HepG2 (cell line): Measurements from ENCODE around the gene LDB3. TPM values are rescaled to one million over a fixed set of nuclear protein-coding genes. Genes with fewer than 3 reads are reported as not detected.

Source experiments
- ADNP ChIP-seq: sonication (generic); formaldehyde crosslinking; IDR thresholded peaks from 2 replicates; pipeline ENCODE4 v1.4.0; 2020; ENCODE audit warnings: missing genetic modification reagents
- CAMTA2 ChIP-seq: sonication (generic); formaldehyde crosslinking; IDR thresholded peaks from 2 replicates; pipeline ENCODE4 v1.4.0; 2020; ENCODE audit warnings: mild to moderate bottlenecking, missing genetic modification reagents, borderline replicate concordance
- ELK4 ChIP-seq: sonication (generic); formaldehyde crosslinking; IDR thresholded peaks from 2 replicates; pipeline ENCODE4 v1.9.0; 2021; ENCODE audit warnings: missing genetic modification reagents, borderline replicate concordance
- ESRRA ChIP-seq: sonication (generic); formaldehyde crosslinking; IDR thresholded peaks from 2 replicates; pipeline ENCODE4 v1.5.1; 2020; ENCODE audit warnings: mild to moderate bottlenecking, low read depth, missing genetic modification reagents
- FIP1L1 ChIP-seq: fragments of 200-400 bp; formaldehyde crosslinking; IDR thresholded peaks from 2 replicates; pipeline ENCODE4 v1.6.1; 2018; ENCODE audit warnings: low read depth, mild to moderate bottlenecking, low read length, moderate library complexity, borderline replicate concordance; ENCODE audit not compliant: insufficient read depth
- HMGXB4 ChIP-seq, 2 experiments: sonication (generic) in 1 of 2; formaldehyde crosslinking in 1 of 2; IDR thresholded peaks; 2 replicates each; pipeline versions ENCODE4 v1.4.0 to v1.6.1; 2018 to 2020; ENCODE audit warnings: missing genetic modification reagents in 2 of 2, borderline replicate concordance in 1 of 2, low read depth in 1 of 2, mild to moderate bottlenecking in 1 of 2, missing biosample characterization in 1 of 2
- KDM3A ChIP-seq: IDR thresholded peaks from 2 replicates; pipeline ENCODE4 v1.6.1; 2018; ENCODE audit warnings: low read depth, missing compliant biosample characterization
- KLF9 ChIP-seq: IDR thresholded peaks from 2 replicates; pipeline ENCODE4 v1.6.1; 2016; ENCODE audit warnings: low read depth
- MEIS2 ChIP-seq: sonication (generic); formaldehyde crosslinking; IDR thresholded peaks from 2 replicates; pipeline ENCODE4 v1.9.0; 2021; ENCODE audit warnings: mild to moderate bottlenecking, missing genetic modification reagents
- MTERF4 ChIP-seq: sonication (generic); formaldehyde crosslinking; IDR thresholded peaks from 2 replicates; pipeline ENCODE4 v1.8.0; 2023; ENCODE audit warnings: mild to moderate bottlenecking, missing genetic modification reagents
- MYC ChIP-seq: sonication (generic); formaldehyde crosslinking; IDR thresholded peaks from 2 replicates; pipeline ENCODE4 v1.9.0; 2021; ENCODE audit warnings: missing genetic modification reagents, borderline replicate concordance
- NFE2 ChIP-seq: sonication (generic); formaldehyde crosslinking; IDR thresholded peaks from 2 replicates; pipeline ENCODE4 v1.4.0; 2020; ENCODE audit warnings: missing genetic modification reagents
- RFXANK ChIP-seq: IDR thresholded peaks from 2 replicates; pipeline ENCODE4 v1.6.1; 2016
- SETDB1 ChIP-seq: sonication (generic); formaldehyde crosslinking; IDR thresholded peaks from 2 replicates; pipeline ENCODE4 v1.5.1; 2020; ENCODE audit warnings: missing genetic modification reagents, mild to moderate bottlenecking, borderline replicate concordance
- THYN1 ChIP-seq: sonication (generic); formaldehyde crosslinking; IDR thresholded peaks from 2 replicates; pipeline ENCODE4 v1.8.1; 2023; ENCODE audit warnings: low read depth, mild to moderate bottlenecking, moderate library complexity, missing genetic modification reagents, borderline replicate concordance
- ZMAT3 ChIP-seq: sonication (generic); formaldehyde crosslinking; conservative IDR thresholded peaks from 2 replicates; pipeline ENCODE4 v1.7.0; 2021; ENCODE audit warnings: missing genetic modification reagents
- ZNF431 ChIP-seq: sonication (generic); formaldehyde crosslinking; IDR thresholded peaks from 2 replicates; pipeline ENCODE4 v1.9.0; 2022; ENCODE audit warnings: missing genetic modification reagents, low read depth, mild to moderate bottlenecking, borderline replicate concordance
- ZNF552 ChIP-seq: sonication (generic); formaldehyde crosslinking; IDR thresholded peaks from 2 replicates; pipeline ENCODE4 v1.9.0; 2022; ENCODE audit warnings: missing genetic modification reagents, mild to moderate bottlenecking, borderline replicate concordance
- ZNF576 ChIP-seq: sonication (generic); formaldehyde crosslinking; IDR thresholded peaks from 2 replicates; pipeline ENCODE4 v1.4.0; 2020; ENCODE audit warnings: mild to moderate bottlenecking, missing genetic modification reagents
- ZNF598 ChIP-seq: sonication (generic); formaldehyde crosslinking; IDR thresholded peaks from 2 replicates; pipeline ENCODE4 v1.5.1; 2020; ENCODE audit warnings: mild to moderate bottlenecking, missing genetic modification reagents, borderline replicate concordance
- ZNF607 ChIP-seq: sonication (generic); formaldehyde crosslinking; IDR thresholded peaks from 2 replicates; pipeline ENCODE4 v1.5.1; 2020; ENCODE audit warnings: missing genetic modification reagents, mild to moderate bottlenecking, borderline replicate concordance
- ZNF878 ChIP-seq: sonication (generic); formaldehyde crosslinking; IDR thresholded peaks from 2 replicates; pipeline ENCODE4 v1.8.1; 2023; ENCODE audit warnings: mild to moderate bottlenecking, missing genetic modification reagents, moderate library complexity
- polyA plus RNA-seq, 8 experiments: library from polyadenylated mRNA; depleted of rRNA in 3 of 8; stranded (reverse) in 7 of 8; unstranded in 1 of 8; fragments of >200 nt; fragmentation: Illumina TruSeq in 4 of 8; extraction: Trizol in 4 of 8; gene quantifications; 2 replicates each; pipeline versions ENCODE4 v1.2.1 to v1.2.3, GENCODE V29; 2011 to 2016; ENCODE audit warnings: low read depth in 4 of 8, missing spikeins in 1 of 8, mixed read lengths in 1 of 8; ENCODE audit not compliant: insufficient read depth in 1 of 8
- total RNA-seq, 5 experiments: library from RNA; depleted of rRNA; stranded (reverse); fragments of >200 nt; fragmentation: Illumina TruSeq; extraction: Trizol; gene quantifications; 2 replicates each; pipeline ENCODE4 v1.2.3, GENCODE V29; 2016; ENCODE audit warnings: low read depth in 1 of 5
- TF ChIP-seq, protein P1 (sequence below): sonication (generic); formaldehyde crosslinking; IDR thresholded peaks from 2 replicates; pipeline ENCODE4 v1.4.0; 2020; ENCODE audit warnings: missing genetic modification reagents
- TF ChIP-seq, protein P2 (sequence below): sonication (generic); formaldehyde crosslinking; IDR thresholded peaks from 2 replicates; pipeline ENCODE4 v1.5.0; 2020; ENCODE audit warnings: mild to moderate bottlenecking, low read depth, missing genetic modification reagents, borderline replicate concordance

Gene LDB3
- total and polyA plus RNA-seq, 2 of the 13 experiments (the other 11 are each of a cell fraction or from before 2014, with no cell fraction given), result not detected

DNA sequence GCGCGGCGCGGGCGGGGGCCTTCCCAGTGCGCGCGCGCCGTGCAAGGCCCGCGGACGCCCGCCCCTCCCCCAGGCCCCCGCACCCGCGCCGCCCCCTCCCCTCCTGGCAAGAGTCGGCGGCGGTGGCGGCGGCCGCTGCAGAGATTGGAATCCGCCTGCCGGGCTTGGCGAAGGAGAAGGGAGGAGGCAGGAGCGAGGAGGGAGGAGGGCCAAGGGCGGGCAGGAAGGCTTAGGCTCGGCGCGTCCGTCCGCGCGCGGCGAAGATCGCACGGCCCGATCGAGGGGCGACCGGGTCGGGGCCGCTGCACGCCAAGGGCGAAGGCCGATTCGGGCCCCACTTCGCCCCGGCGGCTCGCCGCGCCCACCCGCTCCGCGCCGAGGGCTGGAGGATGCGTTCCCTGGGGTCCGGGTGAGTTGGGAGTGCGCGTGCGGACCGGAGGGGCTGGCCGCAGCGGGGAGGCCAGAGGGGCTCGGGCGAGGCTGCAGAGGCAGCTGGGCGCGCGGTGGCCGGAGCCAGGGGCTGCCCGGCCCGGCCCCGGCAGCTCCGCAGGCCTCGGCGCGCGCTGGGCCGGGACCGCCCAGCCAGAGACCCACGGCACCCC lies 88.3 kb downstream of the LDB3 start, which contains the start of gene BMPR1A (continued):
- no peak for TF ChIP-seq KLF9 (CRISPR knock-in tag)
- no peak for TF ChIP-seq ZNF552
- TF ChIP-seq MYC (CRISPR knock-in tag), result no peak
- no peak for TF ChIP-seq THYN1
- TF ChIP-seq, protein P1, sequence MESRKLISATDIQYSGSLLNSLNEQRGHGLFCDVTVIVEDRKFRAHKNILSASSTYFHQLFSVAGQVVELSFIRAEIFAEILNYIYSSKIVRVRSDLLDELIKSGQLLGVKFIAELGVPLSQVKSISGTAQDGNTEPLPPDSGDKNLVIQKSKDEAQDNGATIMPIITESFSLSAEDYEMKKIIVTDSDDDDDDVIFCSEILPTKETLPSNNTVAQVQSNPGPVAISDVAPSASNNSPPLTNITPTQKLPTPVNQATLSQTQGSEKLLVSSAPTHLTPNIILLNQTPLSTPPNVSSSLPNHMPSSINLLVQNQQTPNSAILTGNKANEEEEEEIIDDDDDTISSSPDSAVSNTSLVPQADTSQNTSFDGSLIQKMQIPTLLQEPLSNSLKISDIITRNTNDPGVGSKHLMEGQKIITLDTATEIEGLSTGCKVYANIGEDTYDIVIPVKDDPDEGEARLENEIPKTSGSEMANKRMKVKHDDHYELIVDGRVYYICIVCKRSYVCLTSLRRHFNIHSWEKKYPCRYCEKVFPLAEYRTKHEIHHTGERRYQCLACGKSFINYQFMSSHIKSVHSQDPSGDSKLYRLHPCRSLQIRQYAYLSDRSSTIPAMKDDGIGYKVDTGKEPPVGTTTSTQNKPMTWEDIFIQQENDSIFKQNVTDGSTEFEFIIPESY, result no peak
- no peak for TF ChIP-seq SETDB1 (CRISPR knock-in tag)
- TF ChIP-seq MEIS2 (CRISPR knock-in tag), result no peak; the same call in 1 of the 2 replicates
- TF ChIP-seq ELK4 (CRISPR knock-in tag), result no peak
- no peak for TF ChIP-seq ZNF607 (CRISPR knock-in tag)
- TF ChIP-seq HMGXB4 (CRISPR knock-in tag; IDR thresholded peaks at IDR 0.05; ENCODE audit: borderline replicate concordance in 1 of 2, low read depth in 1 of 2), result peak in 1 of 2 experiments; percentile 56; a peak in 1 of 4 replicates
- no peak for TF ChIP-seq MTERF4 (CRISPR knock-in tag)
- TF ChIP-seq ZNF431 (CRISPR knock-in tag), result no peak
- TF ChIP-seq, protein P2, sequence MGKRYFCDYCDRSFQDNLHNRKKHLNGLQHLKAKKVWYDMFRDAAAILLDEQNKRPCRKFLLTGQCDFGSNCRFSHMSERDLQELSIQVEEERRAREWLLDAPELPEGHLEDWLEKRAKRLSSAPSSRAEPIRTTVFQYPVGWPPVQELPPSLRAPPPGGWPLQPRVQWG (CRISPR knock-in tag), result no peak
- TF ChIP-seq FIP1L1, result no peak
- no peak for TF ChIP-seq ZNF598 (CRISPR knock-in tag)
- TF ChIP-seq NFE2, result no peak
- TF ChIP-seq CAMTA2 (CRISPR knock-in tag), result no peak
- TF ChIP-seq KDM3A (CRISPR knock-in tag), result no peak
- no peak for TF ChIP-seq ADNP
- TF ChIP-seq ESRRA (CRISPR knock-in tag), result no peak
- TF ChIP-seq RFXANK, result no peak
- no peak for TF ChIP-seq ZNF576
- no peak for TF ChIP-seq ZNF878 (CRISPR knock-in tag)
- TF ChIP-seq ZMAT3 (CRISPR knock-in tag), result 0 out of 2 replicates have a peak, but pooled peaks have one; percentile 71
